Measurements from ENCODE around the gene CDH4. TPM values are rescaled to one million over a fixed set of nuclear protein-coding genes. Genes with fewer than 3 reads are reported as not detected.

The CDH4 gene
- total and polyA plus RNA-seq, 2 donors (not counting 1 experiment from before 2014, with no cell fraction given), result not detected

GRCh38 chr20:61369731-61370520 lies 117.9 kb downstream of the CDH4 start:
- Mint-ChIP-seq H3K9me3 (ENCODE audit: insufficient read depth) (peaks cover 3% of the 10 kb centered on the region), H3K27me3 (no peaks in the 10 kb centered on the region), H3K27ac (no peak overlapping the region), H3K4me3 (no peak overlapping the region), H3K4me1 (no peaks in the 10 kb centered on the region)
- H2AFZ ChIP-seq (ENCODE audit: insufficient read depth, low read depth, low read length, poor library complexity, severe bottlenecking), result no peak overlapping the region
- no peak overlapping the region for H3K9ac ChIP-seq (ENCODE audit: low read length)
- CTCF ChIA-PET, result no interaction called here
- WGBS (ENCODE audit: insufficient coverage), result 81% methylated on average over 10 of the region's 13 CpGs
- no peaks in the 10 kb centered on the region for H3K4me1 ChIP-seq (ENCODE audit: control insufficient read depth in 2 of 2, insufficient read depth in 2 of 2, low read length in 2 of 2)
- intact Hi-C loops (cut with micrococcal nuclease), result no loop called here
- no peaks in the 10 kb centered on the region for H4K20me1 ChIP-seq (ENCODE audit: control insufficient read depth, insufficient read depth, low read length, poor library complexity, severe bottlenecking)
- H3K36me3 ChIP-seq (replicated peaks in 1 of 2; ENCODE audit: control extremely low read depth in 1 of 2, control insufficient read depth in 1 of 2, extremely low read depth in 1 of 2, insufficient read depth in 2 of 2, low read length in 1 of 2), result no peaks in the 10 kb centered on the region
- no peaks in the 10 kb centered on the region for H3K79me2 ChIP-seq (ENCODE audit: control insufficient read depth, insufficient read depth, low read length)
- no peak for ATAC-seq (ENCODE audit: low read depth)
- DNase-seq, result no peak
- no peaks in the 10 kb centered on the region for H3K27me3 ChIP-seq (replicated peaks in 1 of 4; ENCODE audit: control extremely low read depth in 1 of 4, control insufficient read depth in 3 of 4, insufficient read depth in 4 of 4, low read length in 3 of 4)
- H3K9me3 ChIP-seq (ENCODE audit: control extremely low read depth in 1 of 3, control insufficient read depth in 2 of 3, insufficient read depth in 1 of 3, low read length in 2 of 3), result peaks cover 0 to 49% (median 0%) of the 10 kb centered on the region in 3 donors
- no peak overlapping the region for H3K4me3 ChIP-seq (ENCODE audit: control extremely low read depth in 1 of 5, extremely low read depth in 1 of 5, insufficient read depth in 1 of 5, low read depth in 2 of 5, low read length in 4 of 5)
- POLR2A ChIA-PET, result no interaction called here
- no peak overlapping the region for H3K4me2 ChIP-seq (replicated peaks; ENCODE audit: low read depth, low read length, poor library complexity, severe bottlenecking)
- no peak overlapping the region for H3K27ac ChIP-seq (ENCODE audit: low read length in 2 of 2)
- no peak for TF ChIP-seq CTCF (IDR thresholded peaks at IDR 0.05)
- no peak for TF ChIP-seq EZH2 (IDR thresholded peaks at IDR 0.05; ENCODE audit: borderline replicate concordance, insufficient read depth, low read depth, low read length, poor library complexity, severe bottlenecking)

GRCh38 chr20:61370841-61371303 lies 118.8 kb downstream of the CDH4 start:
- Histone ChIP-seq H3K27me3 (replicated peaks in 1 of 4; ENCODE audit: control extremely low read depth in 1 of 4, control insufficient read depth in 3 of 4, insufficient read depth in 4 of 4, low read length in 3 of 4) (no peaks in the 10 kb centered on the region), H3K27ac (ENCODE audit: low read length in 2 of 2) (no peak overlapping the region), H3K4me2 (replicated peaks; ENCODE audit: low read depth, low read length, poor library complexity, severe bottlenecking) (no peak overlapping the region), H4K20me1 (ENCODE audit: control insufficient read depth, insufficient read depth, low read length, poor library complexity, severe bottlenecking) (no peaks in the 10 kb centered on the region), H3K9ac (ENCODE audit: low read length) (no peak overlapping the region), H3K36me3 (replicated peaks in 1 of 2; ENCODE audit: control extremely low read depth in 1 of 2, control insufficient read depth in 1 of 2, extremely low read depth in 1 of 2, insufficient read depth in 2 of 2, low read length in 1 of 2) (no peaks in the 10 kb centered on the region), H3K4me3 (ENCODE audit: control extremely low read depth in 1 of 5, extremely low read depth in 1 of 5, insufficient read depth in 1 of 5, low read depth in 2 of 5, low read length in 4 of 5) (no peak overlapping the region), H3K79me2 (ENCODE audit: control insufficient read depth, insufficient read depth, low read length) (no peaks in the 10 kb centered on the region), H2AFZ (ENCODE audit: insufficient read depth, low read depth, low read length, poor library complexity, severe bottlenecking) (no peak overlapping the region), H3K4me1 (ENCODE audit: control insufficient read depth in 2 of 2, insufficient read depth in 2 of 2, low read length in 2 of 2) (no peaks in the 10 kb centered on the region), H3K9me3 (ENCODE audit: control extremely low read depth in 1 of 3, control insufficient read depth in 2 of 3, insufficient read depth in 1 of 3, low read length in 2 of 3) (peaks cover 0 to 44% (median 0%) of the 10 kb centered on the region in 3 donors)
- no peak for DNase-seq
- intact Hi-C loops (cut with micrococcal nuclease), result no loop called here
- Mint-ChIP-seq H3K4me3 (no peak overlapping the region), H3K9me3 (ENCODE audit: insufficient read depth) (peaks cover 3% of the 10 kb centered on the region), H3K27ac (no peak overlapping the region), H3K27me3 (no peaks in the 10 kb centered on the region), H3K4me1 (no peaks in the 10 kb centered on the region)
- ChIA-PET POLR2A (no interaction called here), CTCF (no interaction called here)
- 82% methylated on average over 16 of the region's 20 CpGs for WGBS (ENCODE audit: insufficient coverage)
- TF ChIP-seq CTCF (IDR thresholded peaks at IDR 0.05), result no peak
- no peak for TF ChIP-seq EZH2 (IDR thresholded peaks at IDR 0.05; ENCODE audit: borderline replicate concordance, insufficient read depth, low read depth, low read length, poor library complexity, severe bottlenecking)
- no peak for ATAC-seq (ENCODE audit: low read depth)

All from B cell (primary cell).